Sigmoid colon (tissue), 7 donors: ENCODE data around the gene KRTAP10-4. TPM values are rescaled to one million over a fixed set of nuclear protein-coding genes. Genes with fewer than 3 reads are reported as not detected.
A peak's percentile ranks its signal among the peaks of the same experiment; 100 is the strongest.

Experiments
- DNase-seq: peaks from one replicate; pipeline ENCODE4 v3.0.0-alpha.2; 2019
- H3K27ac ChIP-seq, 4 donors: fragments of 200-600 bp; sonication (generic); one replicate each; pipeline ENCODE4 v1.5.1; 2016 to 2019; ENCODE audit warnings: mild to moderate bottlenecking in 1 of 4
- H3K27me3 ChIP-seq, 3 donors: fragments of 200-600 bp; sonication (generic); one replicate each; pipeline ENCODE4 v1.5.1; 2019; ENCODE audit warnings: mild to moderate bottlenecking in 1 of 3
- H3K36me3 ChIP-seq, 4 donors: fragments of 200-600 bp; sonication (generic); one replicate each; pipeline ENCODE4 v1.5.1; 2016 to 2019
- H3K4me1 ChIP-seq, 4 donors: fragments of 200-600 bp; sonication (generic); one replicate each; pipeline ENCODE4 v1.5.1; 2017 to 2019
- H3K4me3 ChIP-seq, 4 donors: fragments of 200-600 bp; sonication (generic); one replicate each; pipeline ENCODE4 v1.5.1; 2017 to 2019; ENCODE audit warnings: mild to moderate bottlenecking in 2 of 4, moderate library complexity in 1 of 4
- H3K9me3 ChIP-seq, 4 donors: fragments of 200-600 bp in 3 of 4; sonication (generic) in 3 of 4; one replicate each; pipeline versions ENCODE4 v1.5.1 to v1.6.1; 2013 to 2019
- EP300 ChIP-seq, 4 donors: sonication (generic); formaldehyde crosslinking; IDR thresholded peaks; one replicate each; pipeline ENCODE4 v1.6.1; 2017; ENCODE audit warnings: antibody characterized with exemption in 4 of 4
- POLR2A ChIP-seq, 2 donors: fragments of 450-650 bp; IDR thresholded peaks; one replicate each; pipeline ENCODE4 v1.6.1; 2016; ENCODE audit warnings: antibody characterized with exemption in 2 of 2, mild to moderate bottlenecking in 2 of 2, moderate library complexity in 2 of 2
- POLR2AphosphoS5 ChIP-seq, 4 donors: sonication (generic); formaldehyde crosslinking; IDR thresholded peaks; one replicate each; pipeline ENCODE4 v1.6.1; 2017; ENCODE audit warnings: antibody characterized with exemption in 4 of 4
- WGBS, 2 donors: extraction: QIAGEN DNeasy Blood & Tissue Kit; methylation state at CpG; one replicate each; pipeline ENCODE4 v1.1.7; 2013; 5-methylcytosine and 5-hydroxymethylcytosine counted together
- intact Hi-C: fragments of 100-400 bp; cut with DNase I; formaldehyde crosslinking; loops from one replicate; pipeline ENCODE4 v1.15.1; 2023
- polyA plus RNA-seq, 3 donors: library from polyadenylated mRNA; stranded (reverse); fragments of 200-250 nt; gene quantifications; one replicate each; pipeline ENCODE4 v1.2.3, GENCODE V29; 2013
- total RNA-seq, 4 donors: library from RNA; depleted of rRNA; stranded (reverse); fragments of >200 nt; gene quantifications; one replicate each; pipeline ENCODE4 v1.1.0, GENCODE V29; 2016
- TF ChIP-seq, protein P1 (sequence below), 4 experiments: fragments of 450-650 bp in 3 of 4; fragments of 200-600 bp in 1 of 4; IDR thresholded peaks; one replicate each; pipeline ENCODE4 v1.5.1; 2016 to 2019; ENCODE audit warnings: antibody characterized with exemption in 4 of 4, mild to moderate bottlenecking in 3 of 4, moderate library complexity in 2 of 4
- donor health status: healthy with polysubstance abuse.
- donor health status: Bipolar disorder and iron deficiency.
- donor health status: healthy.

Gene KRTAP10-4
- total and polyA plus RNA-seq, 7 donors = not detected

DNA sequence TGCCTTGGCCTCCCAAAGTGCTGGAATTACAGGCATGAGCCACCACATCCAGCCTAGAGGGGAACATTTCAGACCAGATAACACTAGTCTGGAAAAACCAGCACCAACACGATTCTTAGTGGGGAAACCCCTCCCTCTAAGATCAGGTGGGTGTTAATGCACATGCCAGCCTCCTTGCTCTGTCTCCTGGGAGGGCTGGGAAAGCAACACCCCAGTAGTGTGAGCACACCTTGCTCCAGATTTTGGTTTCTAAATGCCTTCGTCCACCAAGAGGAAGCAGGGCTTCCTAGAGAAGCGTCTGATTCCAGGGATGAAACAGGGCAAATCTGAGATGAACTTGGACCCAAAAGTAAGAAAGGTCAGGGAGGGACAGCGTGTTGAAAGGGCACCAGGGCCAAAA lies 2.2 kb upstream of the KRTAP10-4 start:
- H3K27ac ChIP-seq = no peak overlapping the region
- peaks cover 0 to 3% (median 0%) of the 10 kb centered on the region in 4 donors for H3K9me3 ChIP-seq
- H3K4me3 ChIP-seq = no peak overlapping the region
- no peaks in the 10 kb centered on the region for H3K4me1 ChIP-seq
- TF ChIP-seq POLR2A (IDR thresholded peaks at IDR 0.05) = no peak
- TF ChIP-seq EP300 (IDR thresholded peaks at IDR 0.05) = no peak
- no peak for TF ChIP-seq POLR2AphosphoS5 (IDR thresholded peaks at IDR 0.05)
- TF ChIP-seq, protein P1, sequence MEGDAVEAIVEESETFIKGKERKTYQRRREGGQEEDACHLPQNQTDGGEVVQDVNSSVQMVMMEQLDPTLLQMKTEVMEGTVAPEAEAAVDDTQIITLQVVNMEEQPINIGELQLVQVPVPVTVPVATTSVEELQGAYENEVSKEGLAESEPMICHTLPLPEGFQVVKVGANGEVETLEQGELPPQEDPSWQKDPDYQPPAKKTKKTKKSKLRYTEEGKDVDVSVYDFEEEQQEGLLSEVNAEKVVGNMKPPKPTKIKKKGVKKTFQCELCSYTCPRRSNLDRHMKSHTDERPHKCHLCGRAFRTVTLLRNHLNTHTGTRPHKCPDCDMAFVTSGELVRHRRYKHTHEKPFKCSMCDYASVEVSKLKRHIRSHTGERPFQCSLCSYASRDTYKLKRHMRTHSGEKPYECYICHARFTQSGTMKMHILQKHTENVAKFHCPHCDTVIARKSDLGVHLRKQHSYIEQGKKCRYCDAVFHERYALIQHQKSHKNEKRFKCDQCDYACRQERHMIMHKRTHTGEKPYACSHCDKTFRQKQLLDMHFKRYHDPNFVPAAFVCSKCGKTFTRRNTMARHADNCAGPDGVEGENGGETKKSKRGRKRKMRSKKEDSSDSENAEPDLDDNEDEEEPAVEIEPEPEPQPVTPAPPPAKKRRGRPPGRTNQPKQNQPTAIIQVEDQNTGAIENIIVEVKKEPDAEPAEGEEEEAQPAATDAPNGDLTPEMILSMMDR (IDR thresholded peaks at IDR 0.05) = no peak
- DNase-seq = no peak
- intact Hi-C loops = no loop called here
- H3K36me3 ChIP-seq = no peaks in the 10 kb centered on the region
- peaks cover 0 to 14% (median 0%) of the 10 kb centered on the region in 3 donors for H3K27me3 ChIP-seq
- 68 to 81% methylated on average over 4 of the region's 4 CpGs for WGBS, 2 donors

GRCh38 chr21:44571844-44572782 lies 1.4 kb upstream of the KRTAP10-4 start:
- H3K4me3 ChIP-seq = no peak overlapping the region
- H3K27me3 ChIP-seq = peaks cover 0 to 14% (median 0%) of the 10 kb centered on the region in 3 donors
- TF ChIP-seq EP300 (IDR thresholded peaks at IDR 0.05) = no peak
- no peak for TF ChIP-seq POLR2A (IDR thresholded peaks at IDR 0.05)
- TF ChIP-seq, protein P1 (IDR thresholded peaks at IDR 0.05) = no peak
- TF ChIP-seq POLR2AphosphoS5 (IDR thresholded peaks at IDR 0.05) = no peak
- no peaks in the 10 kb centered on the region for H3K36me3 ChIP-seq
- H3K9me3 ChIP-seq = peaks cover 0 to 3% (median 0%) of the 10 kb centered on the region in 4 donors
- H3K27ac ChIP-seq = no peak overlapping the region
- no peaks in the 10 kb centered on the region for H3K4me1 ChIP-seq
- peak; percentile 57 for DNase-seq
- WGBS, 2 donors = 90 to 91% methylated on average over 40 of the region's 40 CpGs
- intact Hi-C loops = no loop called here

DNA sequence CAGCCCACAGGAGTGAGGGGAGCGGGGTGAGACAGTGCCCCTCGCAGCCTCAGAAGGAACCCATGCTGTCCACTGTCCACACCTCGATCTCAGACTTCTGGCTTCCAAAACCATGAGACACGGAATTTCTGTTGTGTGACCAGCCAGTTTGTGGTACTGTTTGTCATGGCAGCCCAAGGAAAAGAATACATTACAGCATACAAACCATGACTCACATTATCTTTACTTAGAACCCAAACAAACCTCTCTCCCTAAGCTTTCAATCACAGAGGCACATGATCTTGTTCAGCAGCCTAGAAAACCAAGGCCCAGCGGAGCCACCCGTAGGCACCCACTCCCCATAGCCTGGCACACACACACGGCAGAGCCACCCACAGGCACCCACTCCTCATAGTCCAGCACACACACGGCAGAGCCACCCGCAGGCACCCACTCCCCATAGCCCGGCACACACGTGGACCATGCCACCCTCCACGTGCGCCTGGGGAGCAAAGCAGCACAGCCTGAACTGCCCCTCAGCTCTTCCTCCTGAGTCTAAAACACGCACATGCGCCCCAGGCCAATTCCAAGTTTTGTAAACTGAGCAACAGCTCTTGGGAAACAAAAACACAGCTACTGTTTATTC lies 458 bp upstream of the KRTAP10-4 start:
- H3K4me1 ChIP-seq = no peaks in the 10 kb centered on the region
- H3K27ac ChIP-seq = no peak overlapping the region
- no peaks in the 10 kb centered on the region for H3K36me3 ChIP-seq
- H3K27me3 ChIP-seq = peaks cover 0 to 14% (median 0%) of the 10 kb centered on the region in 3 donors
- TF ChIP-seq POLR2A (IDR thresholded peaks at IDR 0.05) = no peak
- no peak for TF ChIP-seq POLR2AphosphoS5 (IDR thresholded peaks at IDR 0.05)
- TF ChIP-seq EP300 (IDR thresholded peaks at IDR 0.05) = no peak
- TF ChIP-seq, protein P1 (IDR thresholded peaks at IDR 0.05) = no peak
- no peak for DNase-seq
- H3K4me3 ChIP-seq = no peak overlapping the region
- WGBS, 2 donors = 85 to 87% methylated on average over 15 of the region's 15 CpGs
- intact Hi-C loops = no loop called here
- H3K9me3 ChIP-seq = peaks cover 0 to 3% (median 2%) of the 10 kb centered on the region in 4 donors

- Histone ChIP-seq H3K4me3 (no peak overlapping the region), H3K4me1 (no peaks in the 10 kb centered on the region), H3K27me3 (peaks cover 0 to 14% (median 0%) of the 10 kb centered on the region in 3 donors), H3K27ac (no peak overlapping the region), H3K36me3 (no peaks in the 10 kb centered on the region), H3K9me3 (peaks cover 0 to 3% (median 2%) of the 10 kb centered on the region in 4 donors)
- intact Hi-C loops = no loop called here
- DNase-seq = no peak
- WGBS, 2 donors = 10 to 37% methylated on average over 21 of the region's 21 CpGs
- TF ChIP-seq, protein P1 (IDR thresholded peaks at IDR 0.05) = no peak
These were observed 1.2 kb downstream of the KRTAP10-4 start for GRCh38 chr21:44574457-44575306.
